Neural cell (in vitro differentiated cells): Measurements from ENCODE around the gene RPRD1B. TPM values are rescaled to one million over a fixed set of nuclear protein-coding genes. Genes with fewer than 3 reads are reported as not detected.

Source experiments
- H2AFZ ChIP-seq: fragments of 200-600, 300-800 bp; sonication (generic), shearing (Covaris generic); 2 replicates; pipeline ENCODE4 v1.6.0; 2014; ENCODE audit warnings: low read depth, mild to moderate bottlenecking, antibody characterized with exemption, low read length, moderate library complexity
- H3F3A ChIP-seq: fragments of 200-600 bp; shearing (Covaris generic); 2 replicates; pipeline ENCODE4 v1.6.1; 2016; ENCODE audit warnings: mild to moderate bottlenecking, moderate library complexity, mixed read lengths, antibody characterized with exemption, low read length; ENCODE audit not compliant: insufficient read depth, poor library complexity, severe bottlenecking
- H3K27ac ChIP-seq: fragments of 200-600, 300-800 bp; sonication (generic), shearing (Covaris generic); 2 replicates; pipeline ENCODE4 v1.5.1; 2014; ENCODE audit warnings: mild to moderate bottlenecking, low read length, moderate library complexity
- H3K27me3 ChIP-seq: fragments of 300-800, 200-600 bp; sonication (generic), shearing (Covaris generic); 2 replicates; pipeline ENCODE4 v1.6.0; 2014; ENCODE audit warnings: mild to moderate bottlenecking, low read depth, low read length, moderate library complexity; ENCODE audit not compliant: insufficient read depth
- H3K36me3 ChIP-seq: fragments of 300-800, 200-600 bp; sonication (generic), shearing (Covaris generic); 2 replicates; pipeline ENCODE4 v1.5.1; 2014; ENCODE audit warnings: mild to moderate bottlenecking, antibody characterized with exemption, low read length, moderate library complexity; ENCODE audit not compliant: insufficient read depth
- H3K4me2 ChIP-seq: fragments of 300-800, 200-600 bp; sonication (generic), shearing (Covaris generic); 2 replicates; pipeline ENCODE4 v1.6.0; 2014; ENCODE audit warnings: mild to moderate bottlenecking, low read length
- H3K4me3 ChIP-seq: fragments of 300-800, 200-600 bp; sonication (generic), shearing (Covaris generic); 2 replicates; pipeline ENCODE4 v1.5.1; 2014; ENCODE audit warnings: mild to moderate bottlenecking, low read length, moderate library complexity
- H3K79me2 ChIP-seq: fragments of 200-600 bp; shearing (Covaris generic); replicated peaks from 2 replicates; pipeline ENCODE4 v1.6.0; 2014; ENCODE audit warnings: mild to moderate bottlenecking, low read length, moderate library complexity; ENCODE audit not compliant: insufficient read depth
- H3K9ac ChIP-seq: fragments of 300-800, 200-600 bp; sonication (generic), shearing (Covaris generic); 2 replicates; pipeline ENCODE4 v1.6.1; 2016; ENCODE audit warnings: mild to moderate bottlenecking, low read length, mixed read lengths
- H3K9me2 ChIP-seq: fragments of 200-600 bp; shearing (Covaris generic); 2 replicates; pipeline ENCODE4 v1.6.1; 2016; ENCODE audit warnings: mild to moderate bottlenecking, low read length, mixed read lengths; ENCODE audit not compliant: insufficient read depth
- H3K9me3 ChIP-seq: fragments of 200-600, 300-800 bp; sonication (generic), shearing (Covaris generic); 2 replicates; pipeline ENCODE4 v1.6.1; 2016; ENCODE audit warnings: mild to moderate bottlenecking, mixed run types, low read length, moderate library complexity, mixed read lengths
- H4K20me1 ChIP-seq: fragments of 200-600 bp; shearing (Covaris generic); 2 replicates; pipeline ENCODE4 v1.6.1; 2016; ENCODE audit warnings: mild to moderate bottlenecking, mixed run types; ENCODE audit not compliant: insufficient read depth
- CTCF ChIP-seq: fragments of 450-650 bp; IDR thresholded peaks from 2 replicates; pipeline ENCODE4 v1.5.1; 2014; ENCODE audit warnings: antibody characterized with exemption, mild to moderate bottlenecking, moderate library complexity; ENCODE audit not compliant: poor library complexity, severe bottlenecking
- EP300 ChIP-seq: fragments of 450-650 bp; conservative IDR thresholded peaks from 2 replicates; pipeline ENCODE4 v1.6.1; 2014; ENCODE audit warnings: antibody characterized with exemption, mild to moderate bottlenecking, moderate library complexity; ENCODE audit not compliant: poor library complexity, severe bottlenecking
- EZH2 ChIP-seq: fragments of 200-600, 300-800 bp; shearing (Covaris generic), sonication (generic); IDR thresholded peaks from 2 replicates; pipeline ENCODE4 v1.6.1; 2014; ENCODE audit warnings: antibody characterized with exemption, low read length, borderline replicate concordance, mild to moderate bottlenecking; ENCODE audit not compliant: insufficient read depth, poor library complexity, severe bottlenecking
- MXI1 ChIP-seq: fragments of 450-650 bp; conservative IDR thresholded peaks from 2 replicates; pipeline ENCODE4 v1.6.1; 2014; ENCODE audit warnings: antibody characterized with exemption, mild to moderate bottlenecking; ENCODE audit not compliant: poor library complexity, severe bottlenecking
- POLR2AphosphoS5 ChIP-seq: IDR thresholded peaks from 2 replicates; pipeline ENCODE4 v1.6.1; 2012
- RAD21 ChIP-seq: fragments of 450-650 bp; conservative IDR thresholded peaks from 2 replicates; pipeline ENCODE4 v1.6.1; 2014; ENCODE audit warnings: antibody characterized with exemption, mild to moderate bottlenecking, moderate library complexity
- REST ChIP-seq: IDR thresholded peaks from 2 replicates; pipeline ENCODE4 v1.6.1; 2012; ENCODE audit warnings: borderline replicate concordance
- SMC3 ChIP-seq: fragments of 450-650 bp; conservative IDR thresholded peaks from 2 replicates; pipeline ENCODE4 v1.6.1; 2014; ENCODE audit warnings: antibody characterized with exemption, mild to moderate bottlenecking, moderate library complexity; ENCODE audit not compliant: poor library complexity
- TAF1 ChIP-seq: IDR thresholded peaks from 2 replicates; pipeline ENCODE4 v1.6.1; 2012; ENCODE audit warnings: low read depth
- polyA plus RNA-seq: library from polyadenylated mRNA; depleted of rRNA; stranded (reverse); fragments of >200 nt; gene quantifications from 2 replicates; pipeline ENCODE4 v1.2.3, GENCODE V29; 2014

RPRD1B gene
- polyA plus RNA-seq, 1 donor from 2014 or later, result 23.4 TPM

- no peaks in the 10 kb centered on the region for H3K36me3 ChIP-seq
Measured at GRCh38 chr20:38079353-38079752, 45.8 kb downstream of the RPRD1B start.

GRCh38 chr20:38081575-38081974 is 48.0 kb downstream of the RPRD1B start:
- H3K27ac ChIP-seq, result no peak overlapping the region
- H4K20me1 ChIP-seq, result no peaks in the 10 kb centered on the region
- H3K36me3 ChIP-seq, result no peaks in the 10 kb centered on the region
- TF ChIP-seq RAD21, result no peak
- no peak for TF ChIP-seq MXI1
- TF ChIP-seq CTCF, result no peak
- TF ChIP-seq TAF1, result no peak
- no peak for TF ChIP-seq REST
- no peak for TF ChIP-seq EP300
- no peak for TF ChIP-seq POLR2AphosphoS5
- no peak for TF ChIP-seq EZH2
- no peak for TF ChIP-seq SMC3
- H3K9me3 ChIP-seq, result no peaks in the 10 kb centered on the region
- H3K27me3 ChIP-seq, result no peaks in the 10 kb centered on the region
- H3F3A ChIP-seq, result no peaks in the 10 kb centered on the region
- no peaks in the 10 kb centered on the region for H3K9me2 ChIP-seq
- H2AFZ ChIP-seq, result no peak overlapping the region
- no peak overlapping the region for H3K4me3 ChIP-seq
- H3K4me2 ChIP-seq, result no peak overlapping the region
- no peak overlapping the region for H3K9ac ChIP-seq
- H3K79me2 ChIP-seq, result no peaks in the 10 kb centered on the region

More at GRCh38 chr20:38079353-38079752, 45.8 kb downstream of the RPRD1B start:
- Histone ChIP-seq H3K4me2 (no peak overlapping the region), H3K9me2 (no peaks in the 10 kb centered on the region), H3K79me2 (no peaks in the 10 kb centered on the region), H3F3A (no peaks in the 10 kb centered on the region), H4K20me1 (no peaks in the 10 kb centered on the region), H3K9ac (no peak overlapping the region), H3K27me3 (no peaks in the 10 kb centered on the region), H3K9me3 (no peaks in the 10 kb centered on the region), H2AFZ (no peak overlapping the region), H3K4me3 (no peak overlapping the region), H3K27ac (no peak overlapping the region)
- TF ChIP-seq EP300 (no peak), CTCF (no peak), MXI1 (no peak)
